Measurements from ENCODE around the gene LASP1.
"Not testable (repeated sequence)": the region's sequence is repeated elsewhere in the genome, so short reads cannot be mapped to it uniquely, and the experiment has no call there.

LASP1 gene

GRCh38 chr17:38911081-38911730 lies 41.3 kb downstream of the LASP1 start:
- DNase-seq: no peak

- DNase-seq: not testable (repeated sequence)
Observed at GRCh38 chr17:38911731-38912081, 41.8 kb downstream of the LASP1 start.

- no peak for DNase-seq
Observed at GRCh38 chr17:38912221-38912813, 42.5 kb downstream of the LASP1 start.

- DNase-seq: no peak
Observed at GRCh38 chr17:38914741-38915638, 45.1 kb downstream of the LASP1 start.

- no peak for DNase-seq
Observed at GRCh38 chr17:38915639-38915995, 45.8 kb downstream of the LASP1 start.

- DNase-seq: no peak
Observed at GRCh38 chr17:38916771-38917170, 46.9 kb downstream of the LASP1 start.

GRCh38 chr17:38917259-38917658 lies 47.4 kb downstream of the LASP1 start:
- DNase-seq: no peak

- no peak for DNase-seq
Observed at GRCh38 chr17:38918129-38918913, 48.5 kb downstream of the LASP1 start.

- no peak for DNase-seq
Observed at GRCh38 chr17:38918916-38919315, 49.1 kb downstream of the LASP1 start.

- DNase-seq: no peak
Observed at GRCh38 chr17:38919316-38920078, 49.6 kb downstream of the LASP1 start.

- no peak for DNase-seq
Observed at GRCh38 chr17:38920374-38921291, 50.8 kb downstream of the LASP1 start.

- no peak for DNase-seq
Observed at GRCh38 chr17:38921756-38922411, 52.0 kb downstream of the LASP1 start.

GRCh38 chr17:38922538-38923297 lies 52.9 kb downstream of the LASP1 start:
- peak; percentile 13 for DNase-seq

GRCh38 chr17:38925263-38925995 lies 55.6 kb downstream of the LASP1 start, which contains the start of gene LASP1NB:
Gene LASP1NB, plus strand, starts transcription at chr17:38925614.
- no peak for DNase-seq

GRCh38 chr17:38926293-38927070 lies 56.6 kb downstream of the LASP1 start:
- no peak for DNase-seq

- DNase-seq: not testable (repeated sequence)
Observed at GRCh38 chr17:38930782-38931181, 60.9 kb downstream of the LASP1 start.

GRCh38 chr17:38933962-38934361 lies 64.1 kb downstream of the LASP1 start:
- DNase-seq: not testable (repeated sequence)

- DNase-seq: no peak
Observed at GRCh38 chr17:38939987-38940386, 70.1 kb downstream of the LASP1 start.

Measured in kidney glomerular epithelial cell (primary cell).